HG02642 (cell line): ENCODE measurements around the gene SP100.
A peak's percentile ranks its signal among the peaks of the same experiment; 100 is the strongest.
"Not testable (repeated sequence)": the region's sequence is repeated elsewhere in the genome, so short reads cannot be mapped to it uniquely, and the experiment has no call there.

Experiments used
- ATAC-seq: cut with Tn5 transposase; IDR thresholded peaks from one replicate; pipeline ENCODE4 v1.9.1; 2021; ENCODE audit warnings: mild to moderate bottlenecking; ENCODE audit not compliant: unreplicated experiment, poor library complexity

SP100 gene

GRCh38 chr2:230455005-230455684, 39.1 kb downstream of the SP100 start:
- ATAC-seq = no peak

GRCh38 chr2:230457073-230457768, 41.2 kb downstream of the SP100 start:
- no peak for ATAC-seq

GRCh38 chr2:230457793-230458192, 41.8 kb downstream of the SP100 start:
- ATAC-seq = no peak

DNA sequence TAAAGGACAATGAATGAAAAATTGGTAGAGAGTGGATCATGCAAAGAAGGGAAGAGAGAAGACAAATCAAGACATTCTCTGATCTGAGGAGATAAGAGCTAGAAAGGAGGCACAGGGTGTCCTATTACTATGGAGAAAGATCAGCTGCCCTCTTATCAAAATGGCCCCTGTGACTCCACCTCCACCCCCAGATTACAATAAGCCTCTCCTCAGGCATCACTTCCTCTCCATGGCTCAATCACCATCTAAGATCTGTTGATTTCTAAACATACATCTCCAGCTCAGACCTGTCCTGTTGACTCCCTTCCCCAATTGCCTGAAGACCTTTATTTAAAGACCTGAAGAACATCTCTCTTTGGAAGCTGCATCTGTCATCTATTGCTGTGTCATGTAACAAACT, 43.2 kb downstream of the SP100 start:
- ATAC-seq = no peak

DNA sequence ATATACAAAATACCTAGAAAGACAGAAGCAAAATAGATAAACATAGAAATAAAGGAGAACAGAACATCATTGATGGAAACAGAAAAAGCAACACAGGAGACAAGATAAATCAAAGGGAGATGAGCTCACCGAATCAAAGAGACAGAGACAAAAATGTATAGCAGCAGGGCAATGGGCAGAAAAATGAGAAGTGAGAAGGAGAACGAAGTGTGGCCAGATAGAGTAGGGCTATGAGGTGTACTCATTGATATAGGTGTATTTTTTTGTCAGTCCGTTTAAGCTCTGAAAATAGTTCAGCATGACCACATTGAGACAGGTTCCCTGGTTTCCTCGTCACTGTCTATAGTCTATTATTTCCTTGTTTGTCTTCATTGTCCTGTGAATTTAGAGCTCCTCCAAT, 55.1 kb downstream of the SP100 start:
- no peak for ATAC-seq

DNA sequence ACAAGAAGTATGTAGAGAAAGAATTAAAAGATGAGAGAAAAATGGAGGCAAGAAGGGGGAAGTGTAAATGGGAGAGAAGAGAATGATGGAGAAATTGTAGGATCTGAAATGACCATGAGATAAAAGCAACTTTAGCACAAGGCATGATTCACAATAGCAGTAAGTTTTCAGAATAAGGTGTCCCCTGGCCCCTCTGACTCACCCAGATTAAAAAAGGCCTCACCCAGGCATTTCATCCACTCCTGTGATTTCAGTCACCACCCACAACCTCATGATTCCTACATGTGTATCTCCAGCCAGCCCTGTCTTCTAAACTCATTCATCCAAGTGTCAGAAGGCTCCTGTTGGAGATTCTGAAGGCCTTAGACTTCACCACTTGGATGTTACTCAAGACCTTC, 56.6 kb downstream of the SP100 start:
- no peak for ATAC-seq

GRCh38 chr2:230473378-230473777, 57.4 kb downstream of the SP100 start:
- no peak for ATAC-seq

DNA sequence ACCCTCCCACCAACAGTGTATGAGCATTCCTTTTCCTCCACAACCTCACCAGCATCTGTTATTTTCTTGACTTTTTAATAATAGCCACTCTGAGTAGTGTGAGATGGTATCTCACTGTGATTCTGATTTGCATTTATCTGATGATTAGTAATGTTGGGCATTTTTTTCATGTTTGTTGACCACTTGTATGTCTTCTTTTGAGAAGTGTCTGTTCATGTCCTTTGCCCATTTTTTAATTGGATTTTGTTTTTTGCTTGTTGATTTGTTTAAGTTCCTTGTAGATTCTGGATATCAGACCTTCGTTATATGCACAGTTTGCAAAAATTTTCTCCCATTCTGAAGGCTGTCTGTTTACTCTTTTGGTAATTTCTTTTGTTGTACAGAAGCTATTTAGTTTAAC, 59.1 kb downstream of the SP100 start:
- ATAC-seq = no peak

- no peak for ATAC-seq
These were observed 69.9 kb downstream of the SP100 start for GRCh38 chr2:230485801-230486341.

DNA sequence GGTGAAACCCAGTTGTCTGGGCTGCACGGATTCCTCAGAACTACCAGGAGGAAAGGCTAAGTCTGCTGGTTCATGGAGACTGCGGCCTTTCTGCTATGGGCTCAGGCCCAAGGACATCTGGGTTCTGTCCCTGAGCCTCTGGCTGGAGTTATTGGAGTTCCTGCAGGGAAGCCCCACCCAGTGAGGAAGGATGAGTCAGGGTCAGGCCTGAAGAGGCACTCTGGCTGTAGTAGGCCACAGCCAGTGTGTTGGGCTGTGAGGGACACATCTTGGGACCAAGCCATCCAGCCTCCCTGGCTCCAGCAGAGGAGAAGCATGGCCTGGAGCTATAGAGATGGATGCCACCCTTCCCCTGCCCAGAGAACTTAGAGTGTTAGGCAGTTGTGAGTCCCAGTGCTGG, 75.2 kb downstream of the SP100 start:
- not testable (repeated sequence) for ATAC-seq

DNA sequence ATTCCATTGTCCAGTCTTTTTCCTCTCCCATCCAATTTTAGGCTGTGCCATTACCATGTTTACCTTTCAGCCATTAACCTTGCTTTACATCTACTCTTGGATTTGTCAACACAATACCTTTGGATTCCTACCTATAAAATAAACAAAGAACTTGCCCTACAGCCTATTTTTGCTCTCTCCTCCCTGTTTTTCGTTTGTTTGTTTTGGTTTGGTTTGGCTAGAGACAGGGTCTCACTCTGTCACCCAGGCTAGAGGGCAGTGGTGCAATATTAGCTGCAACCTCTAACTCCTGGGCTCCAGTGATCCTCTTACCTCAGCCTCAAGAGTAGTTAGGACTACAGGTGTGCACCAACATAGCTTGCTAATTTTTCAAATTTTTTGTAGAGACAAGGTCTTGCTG, 76.1 kb downstream of the SP100 start:
- no peak for ATAC-seq

DNA sequence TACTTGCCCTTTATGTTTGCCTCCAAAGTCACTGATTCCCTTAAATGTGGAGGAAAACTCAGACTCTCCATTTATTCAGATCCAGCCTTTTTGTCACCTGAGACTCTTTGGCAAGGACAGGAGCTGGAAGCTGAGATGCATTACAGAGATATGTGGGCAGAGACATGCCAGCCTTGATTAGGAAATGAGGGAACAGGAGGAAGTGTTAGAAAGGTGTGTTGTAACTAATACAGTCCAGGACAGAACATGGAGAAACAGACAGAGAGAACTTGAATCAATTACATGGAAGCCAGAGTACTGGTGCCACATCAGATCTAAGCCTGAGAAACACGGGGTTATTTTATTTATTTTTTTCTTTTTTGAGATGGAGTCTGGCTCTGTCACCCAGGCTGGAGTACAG, 79.0 kb downstream of the SP100 start:
- ATAC-seq = no peak

GRCh38 chr2:230496891-230497290, 80.9 kb downstream of the SP100 start:
- ATAC-seq = peak; percentile 56

GRCh38 chr2:230498506-230499107, 82.6 kb downstream of the SP100 start:
- ATAC-seq = no peak

DNA sequence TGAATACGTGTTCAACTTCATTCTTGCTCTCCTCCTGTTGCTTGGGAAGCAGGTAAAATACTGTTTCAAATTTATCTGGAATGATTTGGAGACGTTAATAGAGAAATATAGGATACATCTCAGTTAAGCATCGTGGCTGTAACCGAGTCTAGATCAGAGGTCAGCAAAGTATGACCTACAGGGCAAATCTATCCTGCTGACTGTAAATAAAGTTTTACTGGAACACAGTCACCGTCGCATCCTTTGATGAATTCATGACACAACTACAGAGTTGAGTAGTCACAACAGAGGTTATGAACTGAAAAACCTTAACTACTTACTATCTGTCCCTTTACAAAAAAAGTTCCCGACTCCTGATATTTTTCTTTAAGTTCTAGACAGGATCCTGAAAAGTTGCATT, 86.6 kb downstream of the SP100 start:
- no peak for ATAC-seq

GRCh38 chr2:230503798-230504197, 87.8 kb downstream of the SP100 start:
- no peak for ATAC-seq

DNA sequence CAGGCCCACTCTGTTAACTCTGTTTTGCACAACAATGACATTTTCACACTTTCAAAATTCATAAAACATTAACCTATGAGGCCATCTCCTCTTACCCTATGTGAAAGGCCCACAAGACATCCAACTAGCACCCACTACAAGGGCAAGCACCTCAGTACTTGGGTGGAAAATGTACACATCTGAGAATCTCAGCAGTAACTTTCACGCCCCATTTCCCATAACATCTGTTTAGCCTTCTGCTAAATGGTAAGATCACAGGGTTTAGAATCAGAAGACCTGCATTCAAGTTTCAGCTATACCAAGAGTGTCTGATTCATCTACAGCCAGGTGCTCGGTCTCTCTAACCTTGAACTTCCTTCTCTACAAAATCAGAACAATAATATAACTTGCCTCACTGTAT, 89.2 kb downstream of the SP100 start:
- peak; percentile 86 for ATAC-seq

DNA sequence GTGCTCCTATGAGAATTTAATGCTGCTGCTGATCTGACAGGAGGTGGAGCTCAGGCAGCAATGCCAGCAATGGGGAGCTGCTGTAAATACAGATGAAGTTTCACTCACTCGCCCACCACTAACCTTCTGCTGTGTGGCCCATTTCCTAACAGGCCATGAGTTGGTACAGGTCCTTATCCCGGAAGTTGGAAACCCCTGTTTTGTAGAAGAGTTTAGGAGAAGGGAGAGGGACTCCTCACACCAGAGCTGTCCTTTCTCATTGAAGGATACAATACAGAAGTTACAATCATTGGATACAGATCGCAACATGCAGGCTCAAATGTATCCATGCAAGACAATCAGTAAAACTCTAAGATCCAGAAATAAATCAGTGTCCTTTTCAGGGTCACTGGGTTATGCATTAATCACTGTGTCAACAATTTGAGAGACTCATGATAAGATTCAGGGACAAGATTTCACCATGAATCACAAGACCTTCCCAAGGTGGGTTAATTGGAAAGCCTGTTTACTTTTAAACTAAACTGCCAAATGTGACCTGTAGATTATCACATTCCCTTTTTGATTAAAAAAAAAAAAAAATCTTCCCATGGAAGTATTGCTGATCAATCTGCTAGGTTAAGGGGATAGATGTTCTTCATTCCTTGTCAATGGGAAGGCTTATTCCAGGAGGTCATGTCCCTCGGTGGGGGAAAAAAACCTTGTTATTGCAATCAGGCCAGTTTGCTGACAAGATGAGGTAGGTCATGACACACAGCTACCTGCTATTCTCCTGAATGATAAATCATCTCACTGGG, 97.2 kb downstream of the SP100 start:
- ATAC-seq = no peak

DNA sequence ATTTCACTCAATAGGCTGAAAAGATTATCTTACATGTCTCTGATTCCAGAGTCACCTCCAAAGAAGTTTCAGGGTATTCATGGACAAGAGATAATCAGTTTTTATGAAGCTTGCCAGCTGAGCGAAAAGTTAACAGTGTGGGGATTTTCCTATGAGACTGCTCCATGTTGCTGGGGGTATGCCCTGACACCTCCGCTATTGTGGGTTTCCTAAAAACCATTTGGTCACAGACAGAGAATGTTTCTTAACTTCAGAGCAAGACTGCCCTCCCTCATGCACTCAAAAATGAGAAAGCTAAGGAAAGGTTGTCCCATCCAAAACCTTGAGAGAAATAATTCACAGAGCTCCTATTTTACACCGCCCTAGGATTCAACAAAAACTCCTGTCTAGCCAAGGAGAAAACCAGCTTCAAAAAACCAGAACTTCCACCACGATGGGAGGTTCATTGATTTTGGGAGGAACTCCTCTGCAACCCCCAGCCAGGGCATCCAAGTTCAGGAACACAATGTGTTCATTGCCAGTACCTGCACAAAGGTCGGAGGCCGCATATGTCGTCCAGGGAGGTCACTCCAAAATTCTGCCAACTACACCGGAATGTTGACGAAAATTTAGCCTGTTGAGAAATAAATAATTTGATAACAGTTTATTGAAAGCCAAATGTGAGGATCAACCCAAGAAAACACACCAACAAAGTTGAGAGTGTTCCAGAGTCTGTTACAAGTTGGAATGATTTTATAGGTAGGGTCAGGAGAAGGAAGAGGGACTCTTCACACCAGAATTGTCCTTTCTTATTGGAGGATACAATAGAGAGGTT, 104.3 kb downstream of the SP100 start:
- no peak for ATAC-seq

- no peak for ATAC-seq
These were observed 104.8 kb downstream of the SP100 start for GRCh38 chr2:230520875-230521155.
